IMR-90 (cell line): ENCODE results near the gene DOCK4. TPM values are rescaled to one million over a fixed set of nuclear protein-coding genes. Genes with fewer than 3 reads are reported as not detected.
A peak's percentile ranks its signal among the peaks of the same experiment; 100 is the strongest.

ENCODE experiments used
- ATAC-seq: fragments of 200-7000 bp; cut with Tn5 transposase; 2 replicates; pipeline ENCODE4 v1.9.1; 2020; ENCODE audit warnings: low read depth, mild to moderate bottlenecking, moderate library complexity
- BruUV-seq: library from RNA; stranded (reverse); fragments of 400-500 nt; replicated peaks from 2 replicates; lab custom pipeline; 2021; lab: Mats Ljungman, UMichigan
- CTCF ChIA-PET: fragments of 300-600 bp; formaldehyde crosslinking; extraction: SDS; loops from one replicate; lab custom pipeline; 2021; ENCODE audit warnings: antibody characterized with exemption; lab: Yijun Ruan, JAX
- POLR2A ChIA-PET: fragments of 300-600 bp; sonication (Branson Sonifier 250); formaldehyde crosslinking; loops from one replicate; lab custom pipeline; 2022; ENCODE audit warnings: antibody characterized with exemption; ENCODE audit not compliant: unreplicated experiment; lab: Charles Lee
- DNase-seq: peaks from one replicate; pipeline ENCODE4 v3.0.0; 2013
- H2AFZ ChIP-seq: replicated peaks from 2 replicates; pipeline ENCODE3; 2013; ENCODE audit warnings: low read length, mild to moderate bottlenecking; ENCODE audit not compliant: poor library complexity
- H2AK5ac ChIP-seq: 2 replicates; pipeline ENCODE4 v1.6.1; 2013; ENCODE audit warnings: low read depth, low read length, inconsistent platforms
- H2AK9ac ChIP-seq: replicated peaks from 2 replicates; pipeline ENCODE3; 2013; ENCODE audit warnings: mild to moderate bottlenecking, low read depth, low read length, moderate library complexity; ENCODE audit not compliant: poor library complexity
- H2BK120ac ChIP-seq: 2 replicates; pipeline ENCODE4 v1.6.1; 2013; ENCODE audit warnings: low read depth, low read length, inconsistent platforms
- H2BK15ac ChIP-seq: 3 replicates; pipeline ENCODE4 v1.6.1; 2013; ENCODE audit warnings: low read depth, low read length, inconsistent platforms
- H2BK20ac ChIP-seq: 2 replicates; pipeline ENCODE4 v1.6.1; 2013; ENCODE audit warnings: low read depth, mild to moderate bottlenecking, inconsistent platforms, low read length, moderate library complexity
- H2BK5ac ChIP-seq: 2 replicates; pipeline ENCODE4 v1.6.1; 2013; ENCODE audit warnings: mild to moderate bottlenecking, low read depth, low read length, inconsistent platforms; ENCODE audit not compliant: poor library complexity, severe bottlenecking
- H3K14ac ChIP-seq: replicated peaks from 2 replicates; pipeline ENCODE4 v1.6.1; 2013; ENCODE audit warnings: low read depth, low read length, inconsistent platforms
- H3K18ac ChIP-seq: 2 replicates; pipeline ENCODE4 v1.6.1; 2013; ENCODE audit warnings: low read depth, low read length, control low read depth
- H3K23ac ChIP-seq: 2 replicates; pipeline ENCODE4 v1.6.1; 2013; ENCODE audit warnings: low read depth, low read length, inconsistent platforms
- H3K27ac ChIP-seq: 2 replicates; pipeline ENCODE4 v1.5.1; 2013; ENCODE audit warnings: mild to moderate bottlenecking, control low read depth, low read length; ENCODE audit not compliant: insufficient read depth
- H3K27me3 ChIP-seq: 2 replicates; pipeline ENCODE4 v1.6.1; 2013; ENCODE audit warnings: low read length; ENCODE audit not compliant: control insufficient read depth, insufficient read depth
- H3K36me3 ChIP-seq: 2 replicates; pipeline ENCODE4 v1.6.1; 2013; ENCODE audit warnings: low read length, mixed read lengths; ENCODE audit not compliant: control insufficient read depth, insufficient read depth
- H3K4ac ChIP-seq: 2 replicates; pipeline ENCODE4 v1.6.1; 2013; ENCODE audit warnings: low read depth, low read length, inconsistent platforms
- H3K4me1 ChIP-seq: 2 replicates; pipeline ENCODE4 v1.6.1; 2013; ENCODE audit warnings: low read length, mixed read lengths; ENCODE audit not compliant: control insufficient read depth, insufficient read depth
- H3K4me2 ChIP-seq: 2 replicates; pipeline ENCODE4 v1.6.1; 2013; ENCODE audit warnings: low read depth, mild to moderate bottlenecking, control low read depth, low read length, moderate library complexity
- H3K4me3 ChIP-seq: 2 replicates; pipeline ENCODE4 v1.5.1; 2013; ENCODE audit warnings: low read depth, mild to moderate bottlenecking, control low read depth, low read length, moderate library complexity; ENCODE audit not compliant: insufficient read depth
- H3K56ac ChIP-seq: 2 replicates; pipeline ENCODE4 v1.6.1; 2013; ENCODE audit warnings: low read length, inconsistent platforms; ENCODE audit not compliant: insufficient read depth; ENCODE audit errors: extremely low read depth
- H3K79me1 ChIP-seq, 2 experiments: 2 replicates each; pipeline ENCODE4 v1.6.1; 2013; ENCODE audit warnings: low read length in 2 of 2, inconsistent platforms in 1 of 2, low read depth in 1 of 2
- H3K9ac ChIP-seq: 2 replicates; pipeline ENCODE4 v1.6.1; 2013; ENCODE audit warnings: low read depth, low read length, control low read depth
- H3K9me1 ChIP-seq: 2 replicates; pipeline ENCODE4 v1.6.1; 2013; ENCODE audit warnings: low read length, inconsistent platforms; ENCODE audit not compliant: insufficient read depth
- H3K9me3 ChIP-seq: 2 replicates; pipeline ENCODE4 v1.6.1; 2013; ENCODE audit warnings: low read length; ENCODE audit not compliant: control insufficient read depth, insufficient read depth
- H4K20me1 ChIP-seq: 2 replicates; pipeline ENCODE4 v1.6.1; 2013; ENCODE audit warnings: low read length, inconsistent platforms; ENCODE audit not compliant: insufficient read depth
- H4K5ac ChIP-seq: 2 replicates; pipeline ENCODE4 v1.6.1; 2013; ENCODE audit warnings: mild to moderate bottlenecking, low read depth, low read length, control low read depth
- H4K8ac ChIP-seq, 2 experiments: 2 replicates each; pipeline ENCODE4 v1.6.1; 2013; ENCODE audit warnings: low read depth in 2 of 2, low read length in 2 of 2, control low read depth in 1 of 2, inconsistent platforms in 1 of 2
- H4K91ac ChIP-seq: 2 replicates; pipeline ENCODE4 v1.6.1; 2013; ENCODE audit warnings: low read depth, low read length, inconsistent platforms; ENCODE audit not compliant: insufficient read depth
- BHLHE40 ChIP-seq: fragments of 150-350 bp; IDR thresholded peaks from 2 replicates; pipeline ENCODE4 v1.6.1; 2016; ENCODE audit warnings: mild to moderate bottlenecking, low read depth, low read length
- CEBPB ChIP-seq: IDR thresholded peaks from 2 replicates; pipeline ENCODE4 v1.6.1; 2012; ENCODE audit warnings: low read depth, low read length, improper control_type of control experiment
- CHD1 ChIP-seq: IDR thresholded peaks from 2 replicates; pipeline ENCODE4 v1.6.1; 2012; ENCODE audit warnings: low read depth, low read length, improper control_type of control experiment
- FOS ChIP-seq: fragments of 150-350 bp; IDR thresholded peaks from 2 replicates; pipeline ENCODE4 v1.6.1; 2016; ENCODE audit warnings: low read depth, low read length
- MAFK ChIP-seq: IDR thresholded peaks from 2 replicates; pipeline ENCODE4 v1.6.1; 2012; ENCODE audit warnings: low read depth, low read length, improper control_type of control experiment
- MAZ ChIP-seq: IDR thresholded peaks from 2 replicates; pipeline ENCODE4 v1.6.1; 2012; ENCODE audit warnings: low read depth, mild to moderate bottlenecking, low read length, improper control_type of control experiment, moderate library complexity, borderline replicate concordance
- MXI1 ChIP-seq: IDR thresholded peaks from 2 replicates; pipeline ENCODE4 v1.6.1; 2012; ENCODE audit warnings: low read depth, mild to moderate bottlenecking, low read length, moderate library complexity, borderline replicate concordance
- NFE2L2 ChIP-seq: fragments of 150-350 bp; IDR thresholded peaks from 2 replicates; pipeline ENCODE4 v1.6.1; 2016; ENCODE audit warnings: low read depth, mild to moderate bottlenecking, low read length
- POLR2A ChIP-seq: IDR thresholded peaks from 2 replicates; pipeline ENCODE4 v1.6.1; 2012; ENCODE audit warnings: mild to moderate bottlenecking, low read depth, low read length
- RAD21 ChIP-seq: IDR thresholded peaks from 2 replicates; pipeline ENCODE4 v1.6.1; 2012; ENCODE audit warnings: low read length, improper control_type of control experiment
- RCOR1 ChIP-seq: IDR thresholded peaks from 2 replicates; pipeline ENCODE4 v1.6.1; 2012; ENCODE audit warnings: mild to moderate bottlenecking, low read length, improper control_type of control experiment; ENCODE audit not compliant: insufficient replicate concordance
- RFX5 ChIP-seq: IDR thresholded peaks from 2 replicates; pipeline ENCODE4 v1.8.0; 2012; ENCODE audit warnings: low read depth, mild to moderate bottlenecking, low read length, moderate library complexity
- SMC3 ChIP-seq: fragments of 150-350 bp; IDR thresholded peaks from 2 replicates; pipeline ENCODE4 v1.6.1; 2016; ENCODE audit warnings: low read depth, mild to moderate bottlenecking, antibody characterized with exemption, low read length, moderate library complexity
- WGBS, 2 experiments: methylation state at CpG; one replicate each; pipeline versions ENCODE4 v1.1.5 to v1.1.7; 2013; ENCODE audit warnings: missing lambda C conversion rate in 2 of 2; ENCODE audit not compliant: insufficient read length in 1 of 2; ENCODE audit errors: extremely low coverage in 2 of 2; 5-methylcytosine and 5-hydroxymethylcytosine counted together
- dilution Hi-C: fragments of 300-500 bp; cut with HindIII; formaldehyde crosslinking; loops from one replicate; pipeline ENCODE4 v1.14.3; 2018; ENCODE audit warnings: low sequenced_read_pairs; ENCODE audit not compliant: unreplicated experiment
- in situ Hi-C: fragments of 300-500 bp; cut with MboI; formaldehyde crosslinking; loops from 3 replicates; pipeline ENCODE4 v1.14.3; 2019; ENCODE audit warnings: low sequenced_read_pairs, inconsistent platforms, mixed read lengths
- intact Hi-C: fragments of 100-400 bp; cut with micrococcal nuclease; formaldehyde crosslinking; loops from 2 replicates; pipeline ENCODE4 v1.10.0; 2022
- polyA plus RNA-seq, 3 experiments: library from polyadenylated mRNA; depleted of rRNA; stranded (reverse); fragments of >200 nt; gene quantifications; 2 replicates each; pipeline ENCODE4 v1.2.3, GENCODE V29; 2012; ENCODE audit warnings: low replicate concordance in 1 of 3
- total RNA-seq: library from RNA; depleted of rRNA; stranded (reverse); fragments of >200 nt; gene quantifications from 2 replicates; pipeline ENCODE4 v1.2.3, GENCODE V29; 2012
- TF ChIP-seq, protein P1 (sequence below): conservative IDR thresholded peaks from 2 replicates; pipeline ENCODE4 v1.5.1; 2012; ENCODE audit warnings: mild to moderate bottlenecking, low read depth, low read length, improper control_type of control experiment
- TF ChIP-seq, protein P2 (sequence below): fragments of 150-350 bp; IDR thresholded peaks from 2 replicates; pipeline ENCODE4 v1.6.1; 2017; ENCODE audit warnings: mild to moderate bottlenecking, antibody characterized with exemption, low read length, low read depth
- TF ChIP-seq, protein P3 (sequence below): fragments of 150-350 bp; IDR thresholded peaks from 2 replicates; pipeline ENCODE4 v1.6.1; 2016; ENCODE audit warnings: low read depth, mild to moderate bottlenecking, low read length, moderate library complexity, borderline replicate concordance

Gene DOCK4
- total and polyA plus RNA-seq, 2 of the 4 experiments (the other 2 are of a cell fraction): 4.4 to 12.2 TPM

DNA sequence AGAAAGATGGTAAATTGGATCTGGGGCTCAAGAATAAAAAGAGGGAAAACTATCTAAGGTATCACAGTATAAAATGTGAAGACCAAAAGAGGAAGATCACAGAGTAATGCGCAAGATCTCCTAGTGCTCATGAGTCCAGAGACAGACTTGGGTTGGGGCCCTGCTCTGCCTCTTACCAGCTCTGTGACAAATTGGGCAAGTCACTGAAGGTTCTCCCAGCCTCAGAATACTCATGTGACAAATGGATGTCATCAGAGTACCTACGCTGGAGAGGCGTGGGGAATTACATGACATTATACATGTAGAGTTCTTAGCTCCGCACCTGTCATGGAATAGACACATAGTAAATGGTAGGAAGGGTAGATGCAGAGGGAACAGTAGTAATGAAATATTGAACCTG is 124.4 kb downstream of the DOCK4 start:
- Histone ChIP-seq H2BK120ac (peak overlapping the region; percentile 41; the same call in 1 of the 2 replicates), H3K18ac (peak overlapping the region; percentile 43; the same call in 1 of the 2 replicates), H3K27me3 (no peaks in the 10 kb centered on the region), H4K8ac (0 out of 4 replicates have a peak overlapping the region, but pooled peaks of 1 of the 2 experiments have one; percentile 44), H3K56ac (no peak overlapping the region), H2BK15ac (0 out of 3 replicates have a peak overlapping the region, but pooled peaks have one; percentile 33), H3K23ac (no peak overlapping the region), H2BK20ac (peak overlapping the region; percentile 5; the same call in 1 of the 2 replicates), H3K9ac (no peak overlapping the region), H3K4me1 (peaks cover 8% of the 10 kb centered on the region), H3K9me3 (no peaks in the 10 kb centered on the region), H3K4me3 (no peak overlapping the region), H3K14ac (no peak overlapping the region), H4K20me1 (no peaks in the 10 kb centered on the region), H4K5ac (no peak overlapping the region), H3K4me2 (no peak overlapping the region), H2AK9ac (no peak overlapping the region), H3K79me1 (peaks cover 0 to 11% of the 10 kb centered on the region in 2 experiments; a peak in 3 of 4 replicates), H2AFZ (no peak overlapping the region), H3K36me3 (no peaks in the 10 kb centered on the region), H3K9me1 (0 out of 2 replicates have a peak, but pooled peaks cover 6% of the 10 kb centered on the region), H2BK5ac (no peak overlapping the region), H2AK5ac (peak overlapping the region; percentile 35; the same call in 1 of the 2 replicates), H3K4ac (no peak overlapping the region), H3K27ac (no peak overlapping the region), H4K91ac (no peak overlapping the region; the same call in 1 of the 2 replicates)
- POLR2A ChIA-PET: no interaction called here
- CTCF ChIA-PET: no interaction called here
- in situ Hi-C loops (no loop called here), intact Hi-C loops (loop anchor here (2.0 kb wide), 1 partner anchor 123 kb away; no protein-coding TSS in a partner anchor), dilution Hi-C loops (no loop called here)
- DNase-seq: no peak
- no peak for ATAC-seq
- BruUV-seq: no TSS peak
- WGBS, 2 experiments: 100% methylated on average over 1 of the region's 4 CpGs; no CpG with 5 or more reads in 1 of the 2 experiments
- TF ChIP-seq SMC3: no peak
- TF ChIP-seq, protein P1, sequence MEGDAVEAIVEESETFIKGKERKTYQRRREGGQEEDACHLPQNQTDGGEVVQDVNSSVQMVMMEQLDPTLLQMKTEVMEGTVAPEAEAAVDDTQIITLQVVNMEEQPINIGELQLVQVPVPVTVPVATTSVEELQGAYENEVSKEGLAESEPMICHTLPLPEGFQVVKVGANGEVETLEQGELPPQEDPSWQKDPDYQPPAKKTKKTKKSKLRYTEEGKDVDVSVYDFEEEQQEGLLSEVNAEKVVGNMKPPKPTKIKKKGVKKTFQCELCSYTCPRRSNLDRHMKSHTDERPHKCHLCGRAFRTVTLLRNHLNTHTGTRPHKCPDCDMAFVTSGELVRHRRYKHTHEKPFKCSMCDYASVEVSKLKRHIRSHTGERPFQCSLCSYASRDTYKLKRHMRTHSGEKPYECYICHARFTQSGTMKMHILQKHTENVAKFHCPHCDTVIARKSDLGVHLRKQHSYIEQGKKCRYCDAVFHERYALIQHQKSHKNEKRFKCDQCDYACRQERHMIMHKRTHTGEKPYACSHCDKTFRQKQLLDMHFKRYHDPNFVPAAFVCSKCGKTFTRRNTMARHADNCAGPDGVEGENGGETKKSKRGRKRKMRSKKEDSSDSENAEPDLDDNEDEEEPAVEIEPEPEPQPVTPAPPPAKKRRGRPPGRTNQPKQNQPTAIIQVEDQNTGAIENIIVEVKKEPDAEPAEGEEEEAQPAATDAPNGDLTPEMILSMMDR: no peak
- TF ChIP-seq, protein P2, sequence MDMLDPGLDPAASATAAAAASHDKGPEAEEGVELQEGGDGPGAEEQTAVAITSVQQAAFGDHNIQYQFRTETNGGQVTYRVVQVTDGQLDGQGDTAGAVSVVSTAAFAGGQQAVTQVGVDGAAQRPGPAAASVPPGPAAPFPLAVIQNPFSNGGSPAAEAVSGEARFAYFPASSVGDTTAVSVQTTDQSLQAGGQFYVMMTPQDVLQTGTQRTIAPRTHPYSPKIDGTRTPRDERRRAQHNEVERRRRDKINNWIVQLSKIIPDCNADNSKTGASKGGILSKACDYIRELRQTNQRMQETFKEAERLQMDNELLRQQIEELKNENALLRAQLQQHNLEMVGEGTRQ: no peak
- TF ChIP-seq FOS: no peak
- no peak for TF ChIP-seq RFX5
- no peak for TF ChIP-seq POLR2A
- no peak for TF ChIP-seq NFE2L2
- no peak for TF ChIP-seq RAD21
- no peak for TF ChIP-seq MXI1
- TF ChIP-seq, protein P3, sequence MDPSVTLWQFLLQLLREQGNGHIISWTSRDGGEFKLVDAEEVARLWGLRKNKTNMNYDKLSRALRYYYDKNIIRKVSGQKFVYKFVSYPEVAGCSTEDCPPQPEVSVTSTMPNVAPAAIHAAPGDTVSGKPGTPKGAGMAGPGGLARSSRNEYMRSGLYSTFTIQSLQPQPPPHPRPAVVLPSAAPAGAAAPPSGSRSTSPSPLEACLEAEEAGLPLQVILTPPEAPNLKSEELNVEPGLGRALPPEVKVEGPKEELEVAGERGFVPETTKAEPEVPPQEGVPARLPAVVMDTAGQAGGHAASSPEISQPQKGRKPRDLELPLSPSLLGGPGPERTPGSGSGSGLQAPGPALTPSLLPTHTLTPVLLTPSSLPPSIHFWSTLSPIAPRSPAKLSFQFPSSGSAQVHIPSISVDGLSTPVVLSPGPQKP: no peak
- no peak for TF ChIP-seq RCOR1
- TF ChIP-seq CEBPB: no peak
- TF ChIP-seq MAFK: no peak
- TF ChIP-seq BHLHE40: no peak
- no peak for TF ChIP-seq CHD1
- no peak for TF ChIP-seq MAZ
